Type B pancreatic cell (in vitro differentiated cells): ENCODE measurements around the gene LCTL. TPM values are rescaled to one million over a fixed set of nuclear protein-coding genes. Genes with fewer than 3 reads are reported as not detected.

Experiments
- DNase-seq: peaks from one replicate; pipeline ENCODE4 v3.0.0; 2021; ENCODE audit warnings: mixed read lengths; ENCODE audit not compliant: unreplicated experiment; ENCODE audit errors: extremely low spot score
- H3K27ac Mint-ChIP-seq: 2 replicates; pipeline ENCODE4 v1.8.0; 2021; ENCODE audit warnings: mild to moderate bottlenecking, mixed read lengths
- H3K27me3 Mint-ChIP-seq: 2 replicates; pipeline ENCODE4 v1.8.0; 2021; ENCODE audit warnings: mixed read lengths
- H3K36me3 Mint-ChIP-seq: 2 replicates; pipeline ENCODE4 v1.8.0; 2021; ENCODE audit warnings: mixed read lengths
- H3K4me1 Mint-ChIP-seq: one replicate; pipeline ENCODE4 v1.8.0; 2021; ENCODE audit warnings: mixed read lengths; ENCODE audit not compliant: unreplicated experiment
- H3K4me3 Mint-ChIP-seq: 2 replicates; pipeline ENCODE4 v1.8.0; 2021; ENCODE audit warnings: mild to moderate bottlenecking, mixed read lengths
- H3K9me3 Mint-ChIP-seq: 2 replicates; pipeline ENCODE4 v1.8.0; 2021; ENCODE audit warnings: mixed read lengths
- total RNA-seq: library from RNA; stranded (reverse); gene quantifications from 2 replicates; pipeline ENCODE4 v1.2.1, GENCODE V29; 2021; ENCODE audit warnings: low replicate concordance
- TF ChIP-seq, protein P1 (sequence below): fragments of 200-600 bp; sonication (generic); conservative IDR thresholded peaks from 2 replicates; pipeline ENCODE4 v1.5.0; 2021; ENCODE audit warnings: antibody characterized with exemption, mild to moderate bottlenecking

LCTL gene
- total RNA-seq, 1 donor from 2014 or later = 1.4 TPM

GRCh38 chr15:66563566-66564110, 2.2 kb downstream of the LCTL start:
- H3K36me3 Mint-ChIP-seq = no peaks in the 10 kb centered on the region
- peaks cover 20% of the 10 kb centered on the region for H3K4me1 Mint-ChIP-seq
- no peak overlapping the region for H3K27ac Mint-ChIP-seq

DNA sequence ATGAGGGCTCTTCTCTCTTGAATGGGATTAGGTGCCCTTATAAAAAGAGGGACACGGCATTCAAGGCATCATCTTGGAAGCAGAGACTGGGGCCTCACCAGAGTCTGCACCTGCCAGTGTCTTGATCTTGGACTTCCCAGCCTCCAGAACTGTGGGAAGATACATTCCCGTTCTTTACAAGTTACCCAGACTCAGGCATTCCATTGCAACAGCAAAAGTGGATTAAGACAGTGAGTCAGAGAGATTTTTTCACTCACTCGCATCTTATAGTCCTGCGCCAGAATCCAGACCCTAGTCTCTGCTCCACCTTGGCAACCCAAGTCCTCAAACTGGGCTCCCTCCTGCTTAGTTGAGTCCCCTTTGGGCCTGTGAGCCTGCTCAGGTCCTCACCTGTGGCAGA, 2.7 kb downstream of the LCTL start:
- TF ChIP-seq, protein P1, sequence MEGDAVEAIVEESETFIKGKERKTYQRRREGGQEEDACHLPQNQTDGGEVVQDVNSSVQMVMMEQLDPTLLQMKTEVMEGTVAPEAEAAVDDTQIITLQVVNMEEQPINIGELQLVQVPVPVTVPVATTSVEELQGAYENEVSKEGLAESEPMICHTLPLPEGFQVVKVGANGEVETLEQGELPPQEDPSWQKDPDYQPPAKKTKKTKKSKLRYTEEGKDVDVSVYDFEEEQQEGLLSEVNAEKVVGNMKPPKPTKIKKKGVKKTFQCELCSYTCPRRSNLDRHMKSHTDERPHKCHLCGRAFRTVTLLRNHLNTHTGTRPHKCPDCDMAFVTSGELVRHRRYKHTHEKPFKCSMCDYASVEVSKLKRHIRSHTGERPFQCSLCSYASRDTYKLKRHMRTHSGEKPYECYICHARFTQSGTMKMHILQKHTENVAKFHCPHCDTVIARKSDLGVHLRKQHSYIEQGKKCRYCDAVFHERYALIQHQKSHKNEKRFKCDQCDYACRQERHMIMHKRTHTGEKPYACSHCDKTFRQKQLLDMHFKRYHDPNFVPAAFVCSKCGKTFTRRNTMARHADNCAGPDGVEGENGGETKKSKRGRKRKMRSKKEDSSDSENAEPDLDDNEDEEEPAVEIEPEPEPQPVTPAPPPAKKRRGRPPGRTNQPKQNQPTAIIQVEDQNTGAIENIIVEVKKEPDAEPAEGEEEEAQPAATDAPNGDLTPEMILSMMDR = no peak
- no peak overlapping the region for H3K27ac Mint-ChIP-seq
- no peak overlapping the region for H3K4me3 Mint-ChIP-seq
- DNase-seq = no peak
- H3K36me3 Mint-ChIP-seq = no peaks in the 10 kb centered on the region
- H3K27me3 Mint-ChIP-seq = no peaks in the 10 kb centered on the region
- H3K4me1 Mint-ChIP-seq = peaks cover 20% of the 10 kb centered on the region
- no peaks in the 10 kb centered on the region for H3K9me3 Mint-ChIP-seq

More at GRCh38 chr15:66563566-66564110, 2.2 kb downstream of the LCTL start:
- H3K4me3 Mint-ChIP-seq = no peak overlapping the region
- no peaks in the 10 kb centered on the region for H3K9me3 Mint-ChIP-seq
- H3K27me3 Mint-ChIP-seq = no peaks in the 10 kb centered on the region
- TF ChIP-seq, protein P1 = no peak
- no peak for DNase-seq

GRCh38 chr15:66560856-66561525, 4.8 kb downstream of the LCTL start:
- Mint-ChIP-seq H3K27me3 (no peaks in the 10 kb centered on the region), H3K9me3 (no peaks in the 10 kb centered on the region), H3K4me1 (peaks cover 9% of the 10 kb centered on the region), H3K27ac (no peak overlapping the region), H3K36me3 (no peaks in the 10 kb centered on the region), H3K4me3 (no peak overlapping the region)
- no peak for DNase-seq
- TF ChIP-seq, protein P1 = no peak

GRCh38 chr15:66558271-66558670, 7.5 kb downstream of the LCTL start:
- H3K27ac Mint-ChIP-seq = no peak overlapping the region
- no peaks in the 10 kb centered on the region for H3K27me3 Mint-ChIP-seq
- no peaks in the 10 kb centered on the region for H3K36me3 Mint-ChIP-seq
- H3K9me3 Mint-ChIP-seq = peaks cover 5% of the 10 kb centered on the region
- DNase-seq = no peak
- TF ChIP-seq, protein P1 = no peak
- peaks cover 5% of the 10 kb centered on the region for H3K4me1 Mint-ChIP-seq
- H3K4me3 Mint-ChIP-seq = no peak overlapping the region

DNA sequence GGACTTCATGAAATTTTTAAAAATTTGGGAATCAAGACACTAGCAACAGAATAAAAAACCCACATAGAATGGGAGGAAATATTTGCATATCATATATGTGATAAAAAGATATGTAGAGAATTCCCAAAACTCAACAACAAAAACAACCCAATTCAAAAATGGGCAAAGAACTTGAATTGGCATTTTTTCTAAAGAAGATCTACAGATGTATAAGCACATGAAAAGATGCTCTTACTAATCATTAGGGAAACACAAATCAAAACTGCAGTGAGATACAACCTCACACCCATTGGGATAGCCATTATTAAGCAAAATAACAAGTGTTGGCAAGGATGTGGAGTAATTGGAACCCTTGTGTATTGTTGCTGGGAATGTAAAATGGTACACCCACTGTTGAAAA, 10.1 kb downstream of the LCTL start:
- no peaks in the 10 kb centered on the region for H3K27me3 Mint-ChIP-seq
- H3K4me1 Mint-ChIP-seq = peaks cover 5% of the 10 kb centered on the region
- DNase-seq = no peak
- H3K36me3 Mint-ChIP-seq = peaks cover 4% of the 10 kb centered on the region
- peaks cover 5% of the 10 kb centered on the region for H3K9me3 Mint-ChIP-seq
- TF ChIP-seq, protein P1 = no peak
- H3K27ac Mint-ChIP-seq = no peak overlapping the region
- no peak overlapping the region for H3K4me3 Mint-ChIP-seq
